SK-N-MC (cell line): ENCODE data around the gene MYO18B.

Experiments used
- DNase-seq: peaks from one replicate; pipeline ENCODE4 v3.0.0-alpha.2; 2011; ENCODE audit warnings: low read depth, low spot score
- H3K27ac ChIP-seq: fragments of 200-600 bp; sonication (generic); 2 replicates; pipeline ENCODE4 v1.5.1; 2016; ENCODE audit warnings: mixed run types
- H3K36me3 ChIP-seq: fragments of 200-600 bp; sonication (generic); 2 replicates; pipeline ENCODE4 v1.6.1; 2017; ENCODE audit warnings: antibody characterized with exemption, low read length, mixed read lengths; ENCODE audit not compliant: insufficient read depth
- H3K4me3 ChIP-seq: fragments of 200-600 bp; sonication (generic); 2 replicates; pipeline ENCODE4 v1.5.1; 2016
- H3K9ac ChIP-seq: fragments of 200-600 bp; sonication (generic); 2 replicates; pipeline ENCODE4 v1.8.0; 2017; ENCODE audit warnings: mixed run types, mixed read lengths; ENCODE audit not compliant: insufficient read length
- H3K9me3 ChIP-seq: fragments of 200-600 bp; sonication (generic); 2 replicates; pipeline ENCODE4 v1.6.1; 2017; ENCODE audit warnings: low read depth, mild to moderate bottlenecking, antibody characterized with exemption, low read length, moderate library complexity, mixed read lengths
- EZH2 ChIP-seq: fragments of 200-600 bp; sonication (generic); IDR thresholded peaks from one replicate; pipeline ENCODE4 v1.6.1; 2017; ENCODE audit warnings: antibody characterized with exemption
- FOXP2 ChIP-seq: optimal IDR thresholded peaks from 2 replicates; pipeline ENCODE3; 2011; ENCODE audit warnings: mild to moderate bottlenecking, moderate library complexity; ENCODE audit not compliant: insufficient read depth; ENCODE audit errors: extremely low read length, control extremely low read depth
- POLR2AphosphoS5 ChIP-seq: IDR thresholded peaks from 2 replicates; pipeline ENCODE4 v1.6.1; 2012; ENCODE audit warnings: mild to moderate bottlenecking, low read depth, low read length, borderline replicate concordance

Gene MYO18B

DNA sequence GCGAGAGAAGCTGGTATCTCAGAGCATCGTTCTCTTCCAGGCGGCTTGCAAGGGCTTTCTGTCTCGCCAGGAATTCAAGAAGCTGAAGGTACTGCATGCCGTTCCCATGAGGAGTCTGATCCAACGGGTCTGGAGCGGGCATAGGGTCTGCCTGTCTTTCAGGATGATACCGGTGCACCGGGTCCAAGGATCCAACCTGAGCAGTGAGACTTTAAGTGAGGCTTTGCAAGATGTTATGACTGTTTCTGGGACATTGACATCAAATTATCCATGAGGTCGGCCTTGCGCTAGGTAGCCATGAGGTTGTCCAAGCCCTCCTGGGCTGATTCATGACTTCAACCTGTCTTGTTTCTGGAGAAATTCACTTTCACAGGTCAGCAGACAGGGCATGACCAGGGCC is 132.3 kb downstream of the MYO18B start:
- Histone ChIP-seq H3K9ac (no peak overlapping the region), H3K9me3 (no peaks in the 10 kb centered on the region), H3K27ac (no peak overlapping the region), H3K36me3 (no peaks in the 10 kb centered on the region), H3K4me3 (no peak overlapping the region)
- TF ChIP-seq FOXP2 (no peak), POLR2AphosphoS5 (no peak), EZH2 (no peak)
- DNase-seq = no peak

DNA sequence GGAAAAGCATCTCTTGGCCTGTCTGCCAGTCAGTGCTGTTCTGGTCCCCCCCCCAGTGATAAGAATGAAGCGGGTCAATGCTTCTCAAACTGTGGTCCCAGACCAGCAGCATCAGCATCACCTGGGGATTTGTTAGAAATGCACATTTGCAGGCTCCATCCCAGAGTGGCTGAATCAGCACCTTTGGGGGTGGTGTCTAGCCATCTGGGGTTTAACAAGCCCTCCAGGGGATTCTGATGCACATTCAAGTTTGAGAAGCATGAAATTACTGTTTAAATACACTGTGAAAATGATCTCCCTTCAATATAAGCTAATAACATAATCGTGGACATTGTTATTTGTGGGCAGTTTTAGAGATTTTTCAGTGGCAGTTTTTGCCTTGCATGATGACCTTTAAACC is 133.5 kb downstream of the MYO18B start:
- Histone ChIP-seq H3K9ac (no peak overlapping the region), H3K4me3 (no peak overlapping the region), H3K27ac (no peak overlapping the region), H3K36me3 (no peaks in the 10 kb centered on the region), H3K9me3 (no peaks in the 10 kb centered on the region)
- no peak for DNase-seq
- no peak for TF ChIP-seq FOXP2
- TF ChIP-seq EZH2 = no peak
- no peak for TF ChIP-seq POLR2AphosphoS5

DNA sequence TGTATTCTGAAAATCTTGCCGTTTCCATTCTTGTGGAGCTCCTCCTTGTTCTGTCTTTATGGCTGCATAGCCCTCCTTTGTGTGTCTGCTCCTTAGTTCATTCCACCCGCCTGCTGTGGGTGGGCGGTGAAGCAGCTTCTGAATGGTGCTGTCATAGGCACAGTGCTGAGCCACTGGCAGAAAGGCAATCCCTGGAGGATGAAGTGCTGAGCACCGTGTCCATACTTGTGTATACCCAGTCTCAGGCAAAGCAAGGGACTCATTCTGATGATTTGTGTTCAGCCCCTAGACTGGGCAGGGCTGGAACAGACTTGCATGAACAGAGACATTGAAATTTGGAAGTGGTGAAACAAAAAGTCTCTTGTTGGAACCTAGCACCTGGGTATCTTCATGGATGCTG is 134.9 kb downstream of the MYO18B start:
- Histone ChIP-seq H3K9me3 (no peaks in the 10 kb centered on the region), H3K27ac (no peak overlapping the region), H3K4me3 (no peak overlapping the region), H3K36me3 (no peaks in the 10 kb centered on the region), H3K9ac (no peak overlapping the region)
- DNase-seq = no peak
- TF ChIP-seq FOXP2 (no peak), EZH2 (no peak), POLR2AphosphoS5 (no peak)

DNA sequence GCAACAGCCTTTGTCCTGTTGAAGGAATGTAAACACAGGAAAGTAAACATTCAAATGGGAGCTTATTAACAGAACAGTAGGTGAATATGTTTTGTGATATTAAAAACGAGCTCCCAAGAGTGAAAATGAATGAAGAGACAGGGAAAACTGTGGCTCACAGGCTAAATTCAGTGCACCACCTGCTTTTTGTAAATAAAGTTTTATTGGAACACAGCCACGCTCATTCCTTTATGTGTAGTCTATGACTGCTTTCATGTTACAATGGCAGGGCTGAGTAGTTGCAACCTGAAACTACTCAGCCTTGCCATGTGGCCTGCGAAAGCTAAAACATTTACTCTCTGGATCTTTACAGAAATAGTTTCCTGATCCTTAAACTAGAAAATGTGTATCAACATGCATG is 136.9 kb downstream of the MYO18B start:
- Histone ChIP-seq H3K9me3 (no peaks in the 10 kb centered on the region), H3K4me3 (no peak overlapping the region), H3K27ac (no peak overlapping the region), H3K9ac (no peak overlapping the region), H3K36me3 (no peaks in the 10 kb centered on the region)
- no peak for TF ChIP-seq POLR2AphosphoS5
- TF ChIP-seq EZH2 = no peak
- no peak for TF ChIP-seq FOXP2
- DNase-seq = no peak

DNA sequence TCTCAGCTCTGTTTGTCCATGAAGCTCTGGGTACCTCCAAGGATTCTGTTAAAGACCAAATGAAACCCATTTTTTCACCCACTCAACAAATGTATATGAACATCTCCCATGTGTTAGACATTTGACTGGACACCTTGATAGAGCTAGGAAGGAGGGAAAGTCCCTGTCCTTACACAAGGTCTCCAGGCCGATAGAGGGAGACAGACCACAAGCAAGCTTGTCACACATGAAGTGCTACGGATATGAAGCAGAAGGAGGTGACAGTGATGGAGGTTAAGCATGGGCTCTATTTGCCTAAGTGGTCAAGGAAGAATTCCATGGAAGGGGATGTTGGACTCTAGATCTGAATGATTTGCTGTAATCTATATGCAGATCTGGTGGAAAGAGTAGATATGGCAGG is 138.5 kb downstream of the MYO18B start:
- H3K4me3 ChIP-seq = no peak overlapping the region
- DNase-seq = no peak
- no peaks in the 10 kb centered on the region for H3K36me3 ChIP-seq
- TF ChIP-seq FOXP2 = no peak
- TF ChIP-seq EZH2 = no peak
- no peak for TF ChIP-seq POLR2AphosphoS5
- no peak overlapping the region for H3K9ac ChIP-seq
- no peak overlapping the region for H3K27ac ChIP-seq
- H3K9me3 ChIP-seq = no peaks in the 10 kb centered on the region

DNA sequence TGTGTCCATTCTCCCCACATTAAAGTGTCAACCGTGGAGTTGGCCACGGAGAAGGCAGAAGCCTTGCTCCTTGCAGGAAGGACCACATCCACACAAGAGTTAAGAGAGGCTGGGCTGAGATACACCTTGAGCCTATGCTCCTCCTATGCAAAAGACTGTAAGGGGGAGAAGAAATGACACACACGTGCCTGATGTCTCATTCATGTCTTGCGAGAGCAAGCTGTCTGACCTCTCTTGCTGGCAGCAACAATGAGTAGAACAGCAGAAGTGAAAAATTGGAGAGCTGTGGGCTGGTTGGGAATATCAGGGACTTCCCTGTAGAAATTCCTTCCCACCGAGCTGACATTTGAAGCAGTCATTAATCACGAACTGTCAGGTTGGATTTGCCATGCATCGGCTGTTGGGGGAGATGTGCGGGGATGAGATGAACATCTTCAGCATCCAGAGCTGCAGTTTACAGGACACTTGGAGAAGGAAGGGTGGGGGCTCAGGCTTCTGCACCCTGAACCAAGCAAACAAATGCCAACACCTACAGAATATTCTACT is 139.3 kb downstream of the MYO18B start:
- Histone ChIP-seq H3K4me3 (no peak overlapping the region), H3K36me3 (no peaks in the 10 kb centered on the region), H3K9me3 (no peaks in the 10 kb centered on the region), H3K9ac (no peak overlapping the region), H3K27ac (no peak overlapping the region)
- TF ChIP-seq POLR2AphosphoS5 (no peak), EZH2 (no peak), FOXP2 (no peak)
- DNase-seq = no peak

DNA sequence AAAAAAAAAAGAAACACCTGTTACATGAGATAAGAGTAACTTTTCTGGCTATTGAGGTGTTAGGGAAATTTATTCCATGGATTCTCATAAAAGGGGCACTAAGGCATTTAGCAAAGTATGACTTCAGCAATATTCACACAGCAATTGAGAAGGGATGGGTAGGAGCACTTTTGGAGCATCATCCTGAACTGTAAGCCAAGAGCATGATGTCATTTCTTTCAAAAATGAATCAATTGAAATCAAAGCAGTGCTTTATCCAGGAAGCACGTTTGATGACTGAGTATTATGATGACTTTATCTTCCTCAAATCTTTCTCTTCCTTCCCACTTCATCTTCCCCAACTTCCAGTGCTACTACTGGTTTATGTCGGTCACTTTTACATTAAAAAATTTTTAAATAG is 140.4 kb downstream of the MYO18B start:
- no peaks in the 10 kb centered on the region for H3K36me3 ChIP-seq
- DNase-seq = no peak
- H3K9me3 ChIP-seq = no peaks in the 10 kb centered on the region
- H3K27ac ChIP-seq = no peak overlapping the region
- no peak overlapping the region for H3K4me3 ChIP-seq
- TF ChIP-seq EZH2 (no peak), POLR2AphosphoS5 (no peak), FOXP2 (no peak)
- H3K9ac ChIP-seq = no peak overlapping the region

DNA sequence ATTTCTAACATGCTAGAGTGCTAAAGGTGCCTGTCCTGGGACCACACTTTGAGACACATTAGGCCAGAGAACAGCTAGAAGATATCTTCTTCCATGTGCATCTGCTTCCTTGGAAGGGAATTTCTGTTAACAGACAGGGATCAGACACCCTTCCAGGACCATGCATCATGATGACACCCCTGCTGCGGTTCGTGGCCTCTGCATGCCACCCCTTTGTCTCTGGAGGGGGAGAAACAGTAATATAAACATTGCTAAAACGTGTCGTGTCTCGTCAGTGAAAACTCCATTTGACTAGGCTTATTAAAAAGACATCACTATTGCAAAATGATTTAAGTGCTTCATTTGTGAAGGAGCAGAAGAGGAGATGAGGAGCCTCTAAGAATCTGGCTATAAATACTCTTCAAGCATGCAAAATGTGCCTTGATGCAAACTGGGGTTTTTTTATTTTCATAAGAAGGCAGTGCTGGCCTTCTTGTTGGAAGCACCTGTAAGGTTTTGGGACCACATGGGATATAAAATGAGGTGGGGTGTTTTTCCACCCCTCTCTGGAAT is 141.6 kb downstream of the MYO18B start:
- Histone ChIP-seq H3K4me3 (no peak overlapping the region), H3K9me3 (no peaks in the 10 kb centered on the region), H3K9ac (no peak overlapping the region), H3K36me3 (no peaks in the 10 kb centered on the region), H3K27ac (no peak overlapping the region)
- TF ChIP-seq EZH2 (no peak), POLR2AphosphoS5 (no peak), FOXP2 (no peak)
- no peak for DNase-seq

DNA sequence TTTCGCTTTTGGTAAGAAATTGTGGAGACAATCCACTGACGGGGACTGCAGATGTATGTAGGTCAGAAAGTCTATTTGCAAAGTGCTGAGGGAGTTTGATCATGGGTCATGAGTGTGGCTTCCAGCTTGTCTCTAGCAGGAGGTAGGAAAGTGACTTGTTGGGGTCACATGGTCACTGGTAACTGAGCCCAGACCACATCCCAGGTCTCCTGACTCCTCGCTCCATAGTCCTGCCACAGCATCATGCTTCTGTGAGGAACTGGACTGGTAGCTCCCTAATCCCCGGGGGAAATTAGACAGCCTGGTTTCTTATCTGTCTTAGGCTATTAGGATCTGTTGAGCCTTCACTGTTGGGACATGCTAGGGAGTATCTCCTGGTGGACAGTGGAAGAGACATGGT is 142.1 kb downstream of the MYO18B start:
- Histone ChIP-seq H3K9me3 (no peaks in the 10 kb centered on the region), H3K4me3 (no peak overlapping the region), H3K36me3 (no peaks in the 10 kb centered on the region), H3K27ac (no peak overlapping the region), H3K9ac (no peak overlapping the region)
- TF ChIP-seq EZH2 (no peak), FOXP2 (no peak), POLR2AphosphoS5 (no peak)
- no peak for DNase-seq
